Muscle of leg (tissue), 11 donors: ENCODE data around the gene POLR2L. TPM values are rescaled to one million over a fixed set of nuclear protein-coding genes. Genes with fewer than 3 reads are reported as not detected.
A peak's percentile ranks its signal among the peaks of the same experiment; 100 is the strongest.

ENCODE experiments used
- DNase-seq: peaks from one replicate; pipeline ENCODE4 v3.0.0; 2013
- H3K27ac ChIP-seq: one replicate; pipeline ENCODE4 v1.5.1; 2013; ENCODE audit warnings: mild to moderate bottlenecking, low read length, control low read depth
- H3K27me3 ChIP-seq: one replicate; pipeline ENCODE4 v1.6.1; 2013; ENCODE audit warnings: low read length; ENCODE audit not compliant: control insufficient read depth, insufficient read depth
- H3K36me3 ChIP-seq: one replicate; pipeline ENCODE4 v1.6.1; 2013; ENCODE audit warnings: low read length; ENCODE audit not compliant: control insufficient read depth, insufficient read depth
- H3K4me1 ChIP-seq: one replicate; pipeline ENCODE4 v1.6.1; 2013; ENCODE audit warnings: low read length; ENCODE audit not compliant: control insufficient read depth, insufficient read depth
- H3K4me3 ChIP-seq: one replicate; pipeline ENCODE4 v1.5.1; 2013; ENCODE audit warnings: low read length, control low read depth
- H3K9me3 ChIP-seq: replicated peaks from 2 replicates; pipeline ENCODE4 v1.6.1; 2013; ENCODE audit warnings: low read depth, low read length; ENCODE audit not compliant: control insufficient read depth
- WGBS: methylation state at CpG from one replicate; pipeline ENCODE4 v1.1.5; 2013; ENCODE audit warnings: missing lambda C conversion rate; ENCODE audit not compliant: insufficient coverage; 5-methylcytosine and 5-hydroxymethylcytosine counted together
- polyA plus RNA-seq, 8 donors: library from polyadenylated mRNA; unstranded; fragments of 120-200 nt; gene quantifications; one replicate each; pipeline versions ENCODE4 v1.2.1 to v1.2.3, GENCODE V29; 2013; ENCODE audit warnings: inconsistent platforms in 1 of 8, low replicate concordance in 1 of 8; ENCODE audit not compliant: insufficient read length in 8 of 8, insufficient read depth in 1 of 8
- total RNA-seq: library from RNA; stranded (reverse); fragments of 120-200 nt; gene quantifications from one replicate; pipeline ENCODE4 v1.2.4, GENCODE V29; 2013

The POLR2L gene
- total and polyA plus RNA-seq, 9 donors, result 97.7 to 147 (median 120) TPM

- Histone ChIP-seq H3K9me3 (no peaks in the 10 kb centered on the region), H3K27ac (peak overlapping the region; percentile 74), H3K4me3 (peak overlapping the region; percentile 75), H3K27me3 (peaks cover 35% of the 10 kb centered on the region), H3K4me1 (peaks cover 67% of the 10 kb centered on the region), H3K36me3 (peaks cover 34% of the 10 kb centered on the region)
- peak; percentile 70 for DNase-seq
- 0% methylated on average over 48 of the region's 55 CpGs for WGBS
Measured at GRCh38 chr11:833114-833791, 9.1 kb downstream of the POLR2L start.

- peaks cover 69% of the 10 kb centered on the region for H3K4me1 ChIP-seq
- WGBS, result under 1% methylated on average over 33 of the region's 67 CpGs
- peak; percentile 81 for DNase-seq
- peak within 1 kb of the TSS; percentile 75 for H3K4me3 ChIP-seq
- peaks cover 28% of the 10 kb centered on the region for H3K36me3 ChIP-seq
- H3K9me3 ChIP-seq, result no peaks in the 10 kb centered on the region
- peaks cover 36% of the 10 kb centered on the region for H3K27me3 ChIP-seq
- peak within 1 kb of the TSS; percentile 84 for H3K27ac ChIP-seq
Measured at GRCh38 chr11:832529-833113, 9.7 kb downstream of the POLR2L start, which contains the start of gene CD151. TSS of gene CD151 (plus strand) at chr11:832952. CDS start at chr11:836070, 3,118 bp downstream.

GRCh38 chr11:831961-832528 lies 10.3 kb downstream of the POLR2L start:
- H3K27me3 ChIP-seq, result peaks cover 38% of the 10 kb centered on the region

GRCh38 chr11:831118-831864 lies 11.0 kb downstream of the POLR2L start:
- Histone ChIP-seq H3K9me3 (no peaks in the 10 kb centered on the region), H3K4me1 (peaks cover 79% of the 10 kb centered on the region), H3K27ac (peak overlapping the region; percentile 84), H3K27me3 (peaks cover 42% of the 10 kb centered on the region), H3K36me3 (peaks cover 14% of the 10 kb centered on the region), H3K4me3 (no peak overlapping the region)
- WGBS, result 39% methylated on average over 23 of the region's 31 CpGs
- DNase-seq, result peak; percentile 77

More at GRCh38 chr11:831961-832528, 10.3 kb downstream of the POLR2L start:
- no peaks in the 10 kb centered on the region for H3K9me3 ChIP-seq
- 60% methylated on average over 11 of the region's 23 CpGs for WGBS
- H3K27ac ChIP-seq, result peak overlapping the region; percentile 84
- peaks cover 72% of the 10 kb centered on the region for H3K4me1 ChIP-seq
- DNase-seq, result peak; percentile 31
- peak overlapping the region; percentile 48 for H3K4me3 ChIP-seq
- peaks cover 22% of the 10 kb centered on the region for H3K36me3 ChIP-seq

- Histone ChIP-seq H3K4me3 (peak overlapping the region; percentile 29), H3K27ac (no peak overlapping the region), H3K9me3 (no peaks in the 10 kb centered on the region), H3K36me3 (peaks cover 9% of the 10 kb centered on the region), H3K4me1 (peaks cover 87% of the 10 kb centered on the region), H3K27me3 (peaks cover 49% of the 10 kb centered on the region)
- DNase-seq, result peak; percentile 83
- WGBS, result 2% methylated on average over 75 of the region's 78 CpGs
Measured at GRCh38 chr11:830295-831117, 11.8 kb downstream of the POLR2L start.

- Histone ChIP-seq H3K4me3 (peak overlapping the region; percentile 29), H3K9me3 (no peaks in the 10 kb centered on the region), H3K27me3 (peaks cover 52% of the 10 kb centered on the region), H3K36me3 (peaks cover 13% of the 10 kb centered on the region), H3K27ac (no peak overlapping the region), H3K4me1 (peaks cover 89% of the 10 kb centered on the region)
- no peak for DNase-seq
- WGBS, result 6% methylated on average over 39 of the region's 39 CpGs
Measured at GRCh38 chr11:829847-830294, 12.5 kb downstream of the POLR2L start.

GRCh38 chr11:829176-829846 lies 13.0 kb downstream of the POLR2L start:
- H3K4me3 ChIP-seq, result peak overlapping the region; percentile 29
- peaks cover 7% of the 10 kb centered on the region for H3K36me3 ChIP-seq
- H3K4me1 ChIP-seq, result peaks cover 86% of the 10 kb centered on the region
- 22% methylated on average over 39 of the region's 40 CpGs for WGBS
- H3K9me3 ChIP-seq, result no peaks in the 10 kb centered on the region
- no peak overlapping the region for H3K27ac ChIP-seq
- peak; percentile 44 for DNase-seq
- peaks cover 52% of the 10 kb centered on the region for H3K27me3 ChIP-seq

- H3K27me3 ChIP-seq, result peaks cover 52% of the 10 kb centered on the region
- no peak overlapping the region for H3K4me3 ChIP-seq
- peak; percentile 66 for DNase-seq
- H3K36me3 ChIP-seq, result peaks cover 11% of the 10 kb centered on the region
- whole genome bisulfite sequencing, result 36% methylated on average over 16 of the region's 21 CpGs
- peaks cover 86% of the 10 kb centered on the region for H3K4me1 ChIP-seq
- no peaks in the 10 kb centered on the region for H3K9me3 ChIP-seq
- H3K27ac ChIP-seq, result peak overlapping the region; percentile 59
Measured at GRCh38 chr11:828506-829175, 13.7 kb downstream of the POLR2L start.

- H3K4me3 ChIP-seq, result peak within 1 kb of the TSS; percentile 25
- peaks cover 13% of the 10 kb centered on the region for H3K36me3 ChIP-seq
- peaks cover 52% of the 10 kb centered on the region for H3K27me3 ChIP-seq
- H3K27ac ChIP-seq, result peak within 1 kb of the TSS; percentile 59
- peaks cover 88% of the 10 kb centered on the region for H3K4me1 ChIP-seq
- WGBS, result 37% methylated on average over 4 of the region's 5 CpGs
- DNase-seq, result peak; percentile 39
- no peaks in the 10 kb centered on the region for H3K9me3 ChIP-seq
Measured at GRCh38 chr11:827897-828192, 14.5 kb downstream of the POLR2L start, which contains the start of gene CRACR2B. TSS of gene CRACR2B (plus strand) at chr11:827919. CDS start at chr11:828608, 689 bp downstream.
